Suprapubic skin (tissue), 4 donors: ENCODE results near the gene PCDHA8. TPM values are rescaled to one million over a fixed set of nuclear protein-coding genes. Genes with fewer than 3 reads are reported as not detected.
"Not testable (repeated sequence)": the region's sequence is repeated elsewhere in the genome, so short reads cannot be mapped to it uniquely, and the experiment has no call there.

Experiments
- DNase-seq, 2 donors: peaks; one replicate each; pipeline ENCODE4 v3.0.0-alpha.2; 2019; ENCODE audit warnings: low spot score in 2 of 2
- H3K27ac ChIP-seq: fragments of 200-600 bp; sonication (generic); one replicate; pipeline ENCODE4 v1.5.1; 2019
- H3K27me3 ChIP-seq: fragments of 200-600 bp; sonication (generic); one replicate; pipeline ENCODE4 v1.5.1; 2019
- H3K36me3 ChIP-seq: fragments of 200-600 bp; sonication (generic); one replicate; pipeline ENCODE4 v1.5.1; 2019
- H3K4me1 ChIP-seq: fragments of 200-600 bp; sonication (generic); one replicate; pipeline ENCODE4 v1.5.1; 2019
- H3K4me3 ChIP-seq: fragments of 200-600 bp; sonication (generic); one replicate; pipeline ENCODE4 v1.5.1; 2019; ENCODE audit warnings: mild to moderate bottlenecking
- H3K9me3 ChIP-seq: fragments of 200-600 bp; sonication (generic); one replicate; pipeline ENCODE4 v1.5.1; 2019
- EP300 ChIP-seq: sonication (generic); formaldehyde crosslinking; IDR thresholded peaks from one replicate; pipeline ENCODE4 v1.6.1; 2017; ENCODE audit warnings: antibody characterized with exemption
- POLR2A ChIP-seq, 2 donors: fragments of 450-650 bp; IDR thresholded peaks; one replicate each; pipeline ENCODE4 v1.6.1; 2017; ENCODE audit warnings: antibody characterized with exemption in 2 of 2, mild to moderate bottlenecking in 2 of 2, moderate library complexity in 2 of 2
- POLR2AphosphoS5 ChIP-seq, 3 donors: sonication (generic); formaldehyde crosslinking; IDR thresholded peaks; one replicate each; pipeline ENCODE4 v1.6.1; 2017; ENCODE audit warnings: antibody characterized with exemption in 3 of 3
- WGBS: methylation state at CpG from one replicate; pipeline ENCODE4 v1.1.5; 2018; 5-methylcytosine and 5-hydroxymethylcytosine counted together
- total RNA-seq, 4 donors: library from RNA; depleted of rRNA; stranded (reverse); fragments of >200 nt; gene quantifications; one replicate each; pipeline ENCODE4 v1.1.0, GENCODE V29; 2016
- TF ChIP-seq, protein P1 (sequence below), 2 donors: fragments of 200-600 bp in 1 of 2; fragments of 450-650 bp in 1 of 2; sonication (generic) in 1 of 2; IDR thresholded peaks; one replicate each; pipeline ENCODE4 v1.5.1; 2016 to 2019; ENCODE audit warnings: antibody characterized with exemption in 2 of 2, mild to moderate bottlenecking in 1 of 2, moderate library complexity in 1 of 2

Gene PCDHA8
- total RNA-seq, 4 donors from 2014 or later = 0.16 to 0.40 (median 0.17) TPM; not detected in 1

GRCh38 chr5:140870221-140871201 is 29.5 kb downstream of the PCDHA8 start:
- H3K9me3 ChIP-seq = peaks cover 19% of the 10 kb centered on the region
- no peak overlapping the region for H3K4me3 ChIP-seq
- TF ChIP-seq, protein P1, sequence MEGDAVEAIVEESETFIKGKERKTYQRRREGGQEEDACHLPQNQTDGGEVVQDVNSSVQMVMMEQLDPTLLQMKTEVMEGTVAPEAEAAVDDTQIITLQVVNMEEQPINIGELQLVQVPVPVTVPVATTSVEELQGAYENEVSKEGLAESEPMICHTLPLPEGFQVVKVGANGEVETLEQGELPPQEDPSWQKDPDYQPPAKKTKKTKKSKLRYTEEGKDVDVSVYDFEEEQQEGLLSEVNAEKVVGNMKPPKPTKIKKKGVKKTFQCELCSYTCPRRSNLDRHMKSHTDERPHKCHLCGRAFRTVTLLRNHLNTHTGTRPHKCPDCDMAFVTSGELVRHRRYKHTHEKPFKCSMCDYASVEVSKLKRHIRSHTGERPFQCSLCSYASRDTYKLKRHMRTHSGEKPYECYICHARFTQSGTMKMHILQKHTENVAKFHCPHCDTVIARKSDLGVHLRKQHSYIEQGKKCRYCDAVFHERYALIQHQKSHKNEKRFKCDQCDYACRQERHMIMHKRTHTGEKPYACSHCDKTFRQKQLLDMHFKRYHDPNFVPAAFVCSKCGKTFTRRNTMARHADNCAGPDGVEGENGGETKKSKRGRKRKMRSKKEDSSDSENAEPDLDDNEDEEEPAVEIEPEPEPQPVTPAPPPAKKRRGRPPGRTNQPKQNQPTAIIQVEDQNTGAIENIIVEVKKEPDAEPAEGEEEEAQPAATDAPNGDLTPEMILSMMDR (IDR thresholded peaks at IDR 0.05) = no peak
- TF ChIP-seq POLR2AphosphoS5 (IDR thresholded peaks at IDR 0.05) (no peak), POLR2A (IDR thresholded peaks at IDR 0.05) (no peak), EP300 (no peak)

DNA sequence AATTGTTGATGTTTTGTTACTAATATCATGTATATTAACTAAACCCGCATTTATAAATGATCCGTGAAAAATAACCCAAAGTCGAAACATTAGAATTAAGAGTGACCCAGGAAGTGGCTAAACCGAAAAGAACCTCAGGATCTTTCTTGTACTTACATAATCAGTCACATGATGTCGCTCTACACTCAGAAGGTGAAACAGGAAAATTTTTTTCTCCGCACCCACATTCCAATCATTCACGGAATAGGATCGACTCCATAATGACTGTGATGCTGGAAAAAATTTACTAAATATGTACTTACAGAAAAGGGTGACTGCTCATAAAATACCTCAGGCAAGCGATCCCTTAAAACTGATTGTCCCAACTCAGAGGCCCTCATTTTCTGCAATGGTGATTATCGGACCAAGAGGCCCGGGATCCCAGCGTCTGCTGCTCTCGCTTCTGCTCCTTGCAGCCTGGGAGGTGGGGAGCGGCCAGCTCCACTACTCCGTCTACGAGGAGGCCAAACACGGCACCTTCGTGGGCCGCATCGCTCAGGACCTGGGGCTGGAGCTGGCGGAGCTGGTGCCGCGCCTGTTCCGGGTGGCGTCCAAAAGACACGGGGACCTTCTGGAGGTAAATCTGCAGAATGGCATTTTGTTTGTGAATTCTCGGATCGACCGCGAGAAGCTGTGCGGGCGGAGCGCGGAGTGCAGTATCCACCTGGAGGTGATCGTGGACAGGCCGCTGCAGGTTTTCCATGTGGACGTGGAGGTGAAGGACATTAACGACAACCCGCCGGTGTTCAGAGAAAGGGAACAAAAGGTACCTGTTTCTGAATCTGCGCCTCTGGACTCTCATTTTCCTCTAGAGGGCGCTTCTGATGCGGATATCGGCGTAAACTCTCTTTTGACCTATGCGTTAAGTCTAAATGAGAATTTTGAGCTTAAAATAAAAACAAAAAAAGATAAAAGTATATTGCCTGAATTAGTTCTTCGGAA is 34.4 kb downstream of the PCDHA8 start, which contains the start of gene PCDHA12:
Gene PCDHA12, plus strand, starts transcription at position 224 of the 981 bp plus-strand sequence. Its CDS starts 165 bp downstream, at position 389.
- Histone ChIP-seq H3K27me3 (peaks cover 4% of the 10 kb centered on the region), H3K4me1 (no peaks in the 10 kb centered on the region), H3K9me3 (peaks cover 23% of the 10 kb centered on the region), H3K27ac (no peak within 1 kb of the TSS), H3K36me3 (no peaks in the 10 kb centered on the region), H3K4me3 (no peak within 1 kb of the TSS)
- TF ChIP-seq POLR2AphosphoS5 (IDR thresholded peaks at IDR 0.05) (no peak), POLR2A (IDR thresholded peaks at IDR 0.05) (no peak), EP300 (no peak)
- TF ChIP-seq, protein P1 (IDR thresholded peaks at IDR 0.05) = no peak
- 21% methylated on average over 47 of the region's 47 CpGs for WGBS
- DNase-seq = no peak

More at GRCh38 chr5:140870221-140871201, 29.5 kb downstream of the PCDHA8 start:
- no peak overlapping the region for H3K27ac ChIP-seq
- H3K4me1 ChIP-seq = no peaks in the 10 kb centered on the region
- no peaks in the 10 kb centered on the region for H3K27me3 ChIP-seq
- 57% methylated on average over 48 of the region's 114 CpGs for WGBS
- H3K36me3 ChIP-seq = no peaks in the 10 kb centered on the region
- no peak for DNase-seq

DNA sequence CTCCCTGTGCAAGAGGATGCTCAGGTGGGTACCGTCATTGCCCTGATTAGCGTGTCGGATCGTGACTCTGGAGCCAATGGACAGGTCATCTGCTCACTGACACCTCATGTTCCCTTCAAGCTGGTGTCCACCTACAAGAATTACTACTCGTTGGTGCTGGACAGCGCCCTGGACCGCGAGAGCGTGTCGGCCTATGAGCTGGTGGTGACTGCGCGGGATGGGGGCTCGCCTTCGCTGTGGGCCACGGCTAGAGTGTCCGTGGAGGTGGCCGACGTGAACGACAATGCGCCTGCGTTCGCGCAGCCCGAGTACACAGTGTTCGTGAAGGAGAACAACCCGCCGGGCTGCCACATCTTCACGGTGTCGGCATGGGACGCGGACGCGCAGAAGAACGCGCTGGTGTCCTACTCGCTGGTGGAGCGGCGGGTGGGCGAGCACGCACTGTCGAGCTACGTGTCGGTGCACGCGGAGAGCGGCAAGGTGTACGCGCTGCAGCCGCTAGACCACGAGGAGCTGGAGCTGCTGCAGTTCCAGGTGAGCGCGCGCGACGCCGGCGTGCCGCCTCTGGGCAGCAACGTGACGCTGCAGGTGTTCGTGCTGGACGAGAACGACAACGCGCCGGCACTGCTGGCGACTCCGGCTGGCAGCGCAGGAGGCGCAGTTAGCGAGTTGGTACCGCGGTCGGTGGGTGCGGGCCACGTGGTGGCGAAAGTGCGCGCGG is 35.7 kb downstream of the PCDHA8 start:
- H3K4me3 ChIP-seq, H3K36me3 ChIP-seq, H3K27ac ChIP-seq, H3K27me3 ChIP-seq, DNase-seq, H3K4me1 ChIP-seq: not testable (repeated sequence)
- H3K9me3 ChIP-seq = peaks cover 15% of the 10 kb centered on the region
- 49% methylated on average over 8 of the region's 80 CpGs for WGBS

DNA sequence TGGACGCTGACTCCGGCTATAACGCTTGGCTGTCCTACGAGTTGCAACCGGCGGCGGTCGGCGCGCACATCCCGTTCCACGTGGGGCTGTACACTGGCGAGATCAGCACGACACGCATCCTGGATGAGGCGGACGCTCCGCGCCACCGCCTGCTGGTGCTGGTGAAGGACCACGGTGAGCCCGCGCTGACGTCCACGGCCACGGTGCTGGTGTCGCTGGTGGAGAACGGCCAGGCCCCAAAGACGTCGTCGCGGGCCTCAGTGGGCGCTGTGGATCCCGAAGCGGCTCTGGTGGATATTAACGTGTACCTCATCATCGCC is 36.2 kb downstream of the PCDHA8 start:
- Histone ChIP-seq H3K27ac (no peak overlapping the region), H3K4me1 (no peaks in the 10 kb centered on the region), H3K36me3 (no peaks in the 10 kb centered on the region), H3K9me3 (peaks cover 20% of the 10 kb centered on the region), H3K4me3 (no peak overlapping the region), H3K27me3 (peaks cover 4% of the 10 kb centered on the region)
- TF ChIP-seq POLR2AphosphoS5 (IDR thresholded peaks at IDR 0.05) (no peak), EP300 (no peak), POLR2A (IDR thresholded peaks at IDR 0.05) (no peak)
- TF ChIP-seq, protein P1 (IDR thresholded peaks at IDR 0.05) = no peak
- 80% methylated on average over 1 of the region's 37 CpGs for WGBS
- DNase-seq = no peak

- TF ChIP-seq POLR2A (IDR thresholded peaks at IDR 0.05) (no peak), EP300 (no peak), POLR2AphosphoS5 (IDR thresholded peaks at IDR 0.05) (no peak)
- TF ChIP-seq, protein P1 (IDR thresholded peaks at IDR 0.05) = no peak
- Histone ChIP-seq H3K4me1 (no peaks in the 10 kb centered on the region), H3K27ac (no peak within 1 kb of the TSS), H3K9me3 (peaks cover 32% of the 10 kb centered on the region), H3K4me3 (no peak within 1 kb of the TSS), H3K36me3 (no peaks in the 10 kb centered on the region), H3K27me3 (peaks cover 2% of the 10 kb centered on the region)
- no peak for DNase-seq
- 16% methylated on average over 21 of the region's 35 CpGs for WGBS
Measured at GRCh38 chr5:140881889-140882590, 41.1 kb downstream of the PCDHA8 start, which contains the start of gene PCDHA13. Gene PCDHA13, plus strand, starts transcription at chr5:140882124. Its CDS starts 145 bp downstream, at chr5:140882269.
